H9 (cell line): ENCODE data around the gene EFNA3. TPM values are rescaled to one million over a fixed set of nuclear protein-coding genes. Genes with fewer than 3 reads are reported as not detected.

Experiments
- DNase-seq: peaks from one replicate; pipeline ENCODE4 v3.0.0-alpha.2; 2017
- H2AFZ ChIP-seq: one replicate; pipeline ENCODE4 v1.6.1; 2013; ENCODE audit warnings: mild to moderate bottlenecking, low read length, control low read depth, moderate library complexity
- H2AK5ac ChIP-seq: 2 replicates; pipeline ENCODE4 v1.6.1; 2013; ENCODE audit warnings: low read length, control low read depth, mixed read lengths; ENCODE audit not compliant: insufficient read length
- H2BK120ac ChIP-seq: one replicate; pipeline ENCODE4 v1.6.1; 2013; ENCODE audit warnings: low read depth, mild to moderate bottlenecking, low read length, control low read depth, inconsistent platforms; ENCODE audit not compliant: poor library complexity, severe bottlenecking
- H2BK12ac ChIP-seq: 2 replicates; pipeline ENCODE4 v1.6.1; 2013; ENCODE audit warnings: low read length, control low read depth, mixed read lengths, low read depth; ENCODE audit not compliant: insufficient read length
- H2BK15ac ChIP-seq: 2 replicates; pipeline ENCODE4 v1.6.1; 2013; ENCODE audit warnings: low read depth, low read length, control low read depth
- H2BK20ac ChIP-seq: one replicate; pipeline ENCODE4 v1.6.1; 2013; ENCODE audit warnings: low read depth, mild to moderate bottlenecking, low read length, control low read depth, inconsistent platforms; ENCODE audit not compliant: poor library complexity, severe bottlenecking
- H2BK5ac ChIP-seq: 2 replicates; pipeline ENCODE4 v1.6.1; 2013; ENCODE audit warnings: low read length, control low read depth, mixed read lengths; ENCODE audit not compliant: insufficient read length
- H3K14ac ChIP-seq: 2 replicates; pipeline ENCODE4 v1.6.1; 2013; ENCODE audit warnings: low read length, control low read depth; ENCODE audit not compliant: insufficient read depth
- H3K18ac ChIP-seq: 2 replicates; pipeline ENCODE4 v1.6.1; 2013; ENCODE audit warnings: low read depth, mild to moderate bottlenecking, mixed read lengths, low read length, control low read depth; ENCODE audit not compliant: insufficient read length
- H3K23ac ChIP-seq: 2 replicates; pipeline ENCODE4 v1.6.1; 2013; ENCODE audit warnings: low read length, control low read depth, mixed read lengths, low read depth; ENCODE audit not compliant: insufficient read length
- H3K23me2 ChIP-seq: 2 replicates; pipeline ENCODE4 v1.6.1; 2013; ENCODE audit warnings: low read depth, mild to moderate bottlenecking, mixed read lengths, low read length, control low read depth; ENCODE audit not compliant: insufficient read length, poor library complexity, severe bottlenecking
- H3K27ac ChIP-seq: 2 replicates; pipeline ENCODE4 v1.5.1; 2013; ENCODE audit warnings: low read length, control low read depth, mixed read lengths, low read depth; ENCODE audit not compliant: insufficient read length
- H3K27me3 ChIP-seq: 2 replicates; pipeline ENCODE4 v1.6.1; 2013; ENCODE audit warnings: low read length, control low read depth, inconsistent platforms; ENCODE audit not compliant: insufficient read depth
- H3K4ac ChIP-seq: 2 replicates; pipeline ENCODE4 v1.6.1; 2013; ENCODE audit warnings: low read depth, mild to moderate bottlenecking, control low read depth, inconsistent platforms, low read length, moderate library complexity
- H3K4me1 ChIP-seq: 2 replicates; pipeline ENCODE4 v1.6.1; 2013; ENCODE audit warnings: low read length, control low read depth, inconsistent platforms; ENCODE audit not compliant: insufficient read depth
- H3K4me2 ChIP-seq: 2 replicates; pipeline ENCODE4 v1.6.1; 2013; ENCODE audit warnings: low read length, control low read depth, mixed read lengths; ENCODE audit not compliant: insufficient read length, insufficient read depth
- H3K56ac ChIP-seq: 2 replicates; pipeline ENCODE4 v1.6.1; 2013; ENCODE audit warnings: low read depth, mild to moderate bottlenecking, mixed read lengths, low read length, control low read depth; ENCODE audit not compliant: insufficient read length
- H3K79me1 ChIP-seq: 2 replicates; pipeline ENCODE4 v1.6.1; 2013; ENCODE audit warnings: low read depth, mild to moderate bottlenecking, moderate library complexity, low read length, control low read depth, inconsistent platforms; ENCODE audit not compliant: insufficient read depth, poor library complexity, severe bottlenecking
- H3K79me2 ChIP-seq: 2 replicates; pipeline ENCODE4 v1.6.1; 2013; ENCODE audit warnings: low read length, control low read depth, inconsistent platforms; ENCODE audit not compliant: insufficient read depth
- H3K9ac ChIP-seq: 2 replicates; pipeline ENCODE4 v1.6.1; 2013; ENCODE audit warnings: low read length, control low read depth, mixed read lengths; ENCODE audit not compliant: insufficient read length; ENCODE audit errors: extremely low read depth
- H3K9me3 ChIP-seq: one replicate; pipeline ENCODE4 v1.6.1; 2013; ENCODE audit warnings: low read depth, low read length, inconsistent platforms; ENCODE audit not compliant: control insufficient read depth
- H3T11ph ChIP-seq: one replicate; pipeline ENCODE4 v1.6.1; 2013; ENCODE audit warnings: mild to moderate bottlenecking, low read length, control low read depth, inconsistent platforms
- H4K20me1 ChIP-seq: one replicate; pipeline ENCODE4 v1.6.1; 2013; ENCODE audit not compliant: control insufficient read depth, insufficient read length, insufficient read depth
- H4K5ac ChIP-seq: 2 replicates; pipeline ENCODE4 v1.6.1; 2013; ENCODE audit warnings: low read depth, mild to moderate bottlenecking, mixed read lengths, low read length, control low read depth; ENCODE audit not compliant: insufficient read length
- H4K8ac ChIP-seq: replicated peaks from 2 replicates; pipeline ENCODE4 v1.6.1; 2013; ENCODE audit warnings: low read length, control low read depth, mixed read lengths, low read depth; ENCODE audit not compliant: insufficient read length
- H4K91ac ChIP-seq: 2 replicates; pipeline ENCODE4 v1.6.1; 2013; ENCODE audit warnings: low read depth, mild to moderate bottlenecking, moderate library complexity, mixed read lengths, low read length, control low read depth; ENCODE audit not compliant: insufficient read length
- H3K27ac Mint-ChIP-seq, 3 experiments: 2 replicates in 2 of 3; 3 replicates in 1 of 3; pipeline ENCODE4 v1.8.0; 2020 to 2021; ENCODE audit warnings: mixed read lengths in 3 of 3, mild to moderate bottlenecking in 1 of 3, moderate library complexity in 1 of 3
- H3K27me3 Mint-ChIP-seq: 2 replicates; pipeline ENCODE4 v1.8.0; 2021; ENCODE audit warnings: low read depth, mild to moderate bottlenecking, moderate library complexity, mixed read lengths
- H3K36me3 Mint-ChIP-seq, 3 experiments: 2 replicates in 2 of 3; 3 replicates in 1 of 3; pipeline ENCODE4 v1.8.0; 2020 to 2021; ENCODE audit warnings: low read depth in 3 of 3, mixed read lengths in 3 of 3; ENCODE audit not compliant: insufficient read depth in 1 of 3
- H3K4me1 Mint-ChIP-seq, 2 experiments: 2 replicates each; pipeline ENCODE4 v1.8.0; 2020; ENCODE audit warnings: mixed read lengths in 2 of 2
- H3K4me3 Mint-ChIP-seq, 2 experiments: 2 replicates in 1 of 2; 3 replicates in 1 of 2; pipeline ENCODE4 v1.8.0; 2020 to 2021; ENCODE audit warnings: mild to moderate bottlenecking in 2 of 2, mixed read lengths in 2 of 2, moderate library complexity in 1 of 2
- H3K9me3 Mint-ChIP-seq, 2 experiments: 2 replicates in 1 of 2; 3 replicates in 1 of 2; pipeline ENCODE4 v1.8.0; 2020; ENCODE audit warnings: mild to moderate bottlenecking in 2 of 2, mixed read lengths in 2 of 2, moderate library complexity in 1 of 2
- WGBS: extraction: QIAGEN DNeasy Blood & Tissue Kit; methylation state at CpG from one replicate; pipeline ENCODE4 v1.1.7; 2013; ENCODE audit warnings: missing lambda C conversion rate, low lambda C conversion rate, mixed read lengths; ENCODE audit not compliant: insufficient read length; ENCODE audit errors: extremely low coverage; 5-methylcytosine and 5-hydroxymethylcytosine counted together
- total RNA-seq: library from RNA; stranded (reverse); gene quantifications from 2 replicates; pipeline ENCODE4 v1.2.1, GENCODE V29; 2021
- TF ChIP-seq, protein P1 (sequence below): fragments of 200-600 bp; sonication (generic); conservative IDR thresholded peaks from 3 replicates; pipeline ENCODE4 v1.8.0; 2021; ENCODE audit warnings: antibody characterized with exemption, mild to moderate bottlenecking

EFNA3 gene
- total RNA-seq, 1 experiment from 2014 or later, result 3.9 TPM

GRCh38 chr1:155077346-155077745, 1.3 kb upstream of the EFNA3 start:
- WGBS, result no CpG with 5 or more reads among the region's 3 CpGs
- H3K27me3 Mint-ChIP-seq, result peaks cover 89% of the 10 kb centered on the region
- no peak overlapping the region for H3K18ac ChIP-seq
- H3K36me3 Mint-ChIP-seq, result no peaks in the 10 kb centered on the region
- H2BK20ac ChIP-seq, result no peak overlapping the region
- no peak overlapping the region for H2BK12ac ChIP-seq
- no peak overlapping the region for H2BK5ac ChIP-seq
- TF ChIP-seq, protein P1, sequence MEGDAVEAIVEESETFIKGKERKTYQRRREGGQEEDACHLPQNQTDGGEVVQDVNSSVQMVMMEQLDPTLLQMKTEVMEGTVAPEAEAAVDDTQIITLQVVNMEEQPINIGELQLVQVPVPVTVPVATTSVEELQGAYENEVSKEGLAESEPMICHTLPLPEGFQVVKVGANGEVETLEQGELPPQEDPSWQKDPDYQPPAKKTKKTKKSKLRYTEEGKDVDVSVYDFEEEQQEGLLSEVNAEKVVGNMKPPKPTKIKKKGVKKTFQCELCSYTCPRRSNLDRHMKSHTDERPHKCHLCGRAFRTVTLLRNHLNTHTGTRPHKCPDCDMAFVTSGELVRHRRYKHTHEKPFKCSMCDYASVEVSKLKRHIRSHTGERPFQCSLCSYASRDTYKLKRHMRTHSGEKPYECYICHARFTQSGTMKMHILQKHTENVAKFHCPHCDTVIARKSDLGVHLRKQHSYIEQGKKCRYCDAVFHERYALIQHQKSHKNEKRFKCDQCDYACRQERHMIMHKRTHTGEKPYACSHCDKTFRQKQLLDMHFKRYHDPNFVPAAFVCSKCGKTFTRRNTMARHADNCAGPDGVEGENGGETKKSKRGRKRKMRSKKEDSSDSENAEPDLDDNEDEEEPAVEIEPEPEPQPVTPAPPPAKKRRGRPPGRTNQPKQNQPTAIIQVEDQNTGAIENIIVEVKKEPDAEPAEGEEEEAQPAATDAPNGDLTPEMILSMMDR, result no peak
- no peak overlapping the region for H4K5ac ChIP-seq
- no peak for DNase-seq
- H3K14ac ChIP-seq, result no peak overlapping the region
- H2AK5ac ChIP-seq, result no peak overlapping the region
- no peak overlapping the region for H2BK15ac ChIP-seq
- no peaks in the 10 kb centered on the region for H3K9me3 ChIP-seq
- H4K20me1 ChIP-seq, result no peaks in the 10 kb centered on the region
- no peak overlapping the region for H3K27ac ChIP-seq
- H3K4me1 ChIP-seq, result no peaks in the 10 kb centered on the region; the same call in 1 of the 2 replicates
- no peaks in the 10 kb centered on the region for H3K79me2 ChIP-seq
- H3K79me1 ChIP-seq, result no peaks in the 10 kb centered on the region
- H3K23ac ChIP-seq, result no peak overlapping the region
- H3K4ac ChIP-seq, result no peak overlapping the region
- peak overlapping the region in 1 of 2 experiments; percentile 0; a peak in 1 of 5 replicates for H3K4me3 Mint-ChIP-seq
- H3K23me2 ChIP-seq, result peaks cover 21% of the 10 kb centered on the region
- no peak overlapping the region for H2AFZ ChIP-seq
- H4K8ac ChIP-seq, result no peak overlapping the region
- no peak overlapping the region for H3K56ac ChIP-seq
- peaks cover 32% of the 10 kb centered on the region for H3K27me3 ChIP-seq
- H3T11ph ChIP-seq, result no peak overlapping the region
- H3K27ac Mint-ChIP-seq, result no peak overlapping the region
- H3K4me1 Mint-ChIP-seq, result peaks cover 34 to 50% of the 10 kb centered on the region in 2 experiments
- H4K91ac ChIP-seq, result no peak overlapping the region
- H2BK120ac ChIP-seq, result no peak overlapping the region
- peaks cover 0 to 6% of the 10 kb centered on the region in 2 experiments; a peak in 2 of 5 replicates for H3K9me3 Mint-ChIP-seq
- H3K4me2 ChIP-seq, result no peak overlapping the region
- H3K9ac ChIP-seq, result no peak overlapping the region
